Cardiac fibroblast (primary cell): ENCODE data around the gene UGCG.
"Not testable (repeated sequence)": the region's sequence is repeated elsewhere in the genome, so short reads cannot be mapped to it uniquely, and the experiment has no call there.

Experiments
- DNase-seq, 2 donors: peaks; one replicate each; pipeline versions ENCODE4 v3.0.0 to v3.0.0-alpha.2; 2010; ENCODE audit warnings: low read depth in 2 of 2
- H3K4me3 ChIP-seq, 2 donors: replicated peaks in 1 of 2; 1 replicate in 1 of 2; 2 replicates in 1 of 2; pipeline ENCODE4 v1.5.1; 2011; ENCODE audit warnings: low read depth in 2 of 2, low read length in 2 of 2, mild to moderate bottlenecking in 2 of 2, moderate library complexity in 1 of 2
- TF ChIP-seq, protein P1 (sequence below): IDR thresholded peaks from one replicate; pipeline ENCODE4 v1.5.1; 2011; ENCODE audit warnings: low read depth, mild to moderate bottlenecking, low read length, inconsistent platforms

Gene UGCG

DNA sequence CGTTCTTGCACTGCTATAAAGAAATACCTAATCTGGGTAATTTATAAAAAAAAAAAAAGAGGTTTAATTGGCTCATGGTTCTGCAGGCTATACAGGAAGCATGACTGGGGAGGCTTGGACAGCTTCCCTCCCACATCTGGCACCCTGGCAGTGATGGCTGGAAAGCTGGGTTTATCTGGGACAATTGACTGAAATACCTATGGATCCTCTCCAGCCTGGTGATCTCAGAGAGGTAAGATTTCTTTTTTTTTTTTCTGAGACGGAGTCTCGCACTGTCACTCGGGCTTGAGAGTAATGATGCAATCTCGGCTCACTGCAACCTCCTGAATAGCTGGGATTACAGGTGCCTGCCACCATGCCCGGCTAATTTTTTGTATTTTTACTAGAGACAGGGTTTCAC is 22.7 kb upstream of the UGCG start:
- peak; percentile 31 to 39 for DNase-seq
- H3K4me3 ChIP-seq = no peak overlapping the region
- TF ChIP-seq, protein P1, sequence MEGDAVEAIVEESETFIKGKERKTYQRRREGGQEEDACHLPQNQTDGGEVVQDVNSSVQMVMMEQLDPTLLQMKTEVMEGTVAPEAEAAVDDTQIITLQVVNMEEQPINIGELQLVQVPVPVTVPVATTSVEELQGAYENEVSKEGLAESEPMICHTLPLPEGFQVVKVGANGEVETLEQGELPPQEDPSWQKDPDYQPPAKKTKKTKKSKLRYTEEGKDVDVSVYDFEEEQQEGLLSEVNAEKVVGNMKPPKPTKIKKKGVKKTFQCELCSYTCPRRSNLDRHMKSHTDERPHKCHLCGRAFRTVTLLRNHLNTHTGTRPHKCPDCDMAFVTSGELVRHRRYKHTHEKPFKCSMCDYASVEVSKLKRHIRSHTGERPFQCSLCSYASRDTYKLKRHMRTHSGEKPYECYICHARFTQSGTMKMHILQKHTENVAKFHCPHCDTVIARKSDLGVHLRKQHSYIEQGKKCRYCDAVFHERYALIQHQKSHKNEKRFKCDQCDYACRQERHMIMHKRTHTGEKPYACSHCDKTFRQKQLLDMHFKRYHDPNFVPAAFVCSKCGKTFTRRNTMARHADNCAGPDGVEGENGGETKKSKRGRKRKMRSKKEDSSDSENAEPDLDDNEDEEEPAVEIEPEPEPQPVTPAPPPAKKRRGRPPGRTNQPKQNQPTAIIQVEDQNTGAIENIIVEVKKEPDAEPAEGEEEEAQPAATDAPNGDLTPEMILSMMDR = no peak

DNA sequence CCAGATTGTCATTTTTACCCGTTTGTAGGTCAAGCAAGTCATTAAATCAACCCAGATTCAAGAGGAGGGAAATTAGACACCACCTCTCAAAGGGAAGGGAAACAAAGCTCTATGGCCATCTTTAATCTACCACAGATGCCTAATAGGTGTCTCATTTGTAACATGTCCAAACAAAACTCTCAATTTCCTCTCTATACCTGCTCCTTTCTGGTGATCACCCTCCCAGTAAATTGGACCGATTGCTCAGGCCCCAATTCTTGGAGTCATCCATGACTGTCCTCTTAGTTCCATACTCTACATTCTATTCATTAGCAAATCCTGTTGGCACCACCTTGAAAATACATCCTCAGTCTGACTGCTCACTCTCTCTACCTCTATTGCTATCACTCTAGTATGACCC is 22.1 kb upstream of the UGCG start:
- DNase-seq = no peak
- TF ChIP-seq, protein P1 = no peak
- H3K4me3 ChIP-seq = no peak overlapping the region

DNA sequence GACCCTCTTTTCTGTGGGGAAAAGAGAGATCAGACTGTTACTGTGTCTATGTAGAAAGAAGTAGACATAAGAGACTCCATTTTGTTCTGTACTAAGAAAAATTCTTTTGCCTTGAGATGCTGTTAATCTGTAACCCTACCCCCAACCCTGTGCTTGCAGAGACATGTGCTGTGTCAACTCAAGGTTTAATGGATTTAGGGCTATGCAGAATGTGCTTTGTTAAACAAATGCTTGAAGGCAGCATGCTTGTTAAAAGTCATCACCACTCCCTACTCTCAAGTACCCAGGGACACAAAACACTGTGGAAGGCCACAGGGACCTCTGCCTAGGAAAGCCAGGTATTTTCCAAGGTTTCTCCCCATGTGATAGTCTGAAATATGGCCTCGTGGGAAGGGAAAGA is 21.3 kb upstream of the UGCG start:
- not testable (repeated sequence) for DNase-seq, H3K4me3 ChIP-seq

- not testable (repeated sequence) for DNase-seq, H3K4me3 ChIP-seq
These were observed 20.9 kb upstream of the UGCG start for GRCh38 chr9:111875691-111876090.

DNA sequence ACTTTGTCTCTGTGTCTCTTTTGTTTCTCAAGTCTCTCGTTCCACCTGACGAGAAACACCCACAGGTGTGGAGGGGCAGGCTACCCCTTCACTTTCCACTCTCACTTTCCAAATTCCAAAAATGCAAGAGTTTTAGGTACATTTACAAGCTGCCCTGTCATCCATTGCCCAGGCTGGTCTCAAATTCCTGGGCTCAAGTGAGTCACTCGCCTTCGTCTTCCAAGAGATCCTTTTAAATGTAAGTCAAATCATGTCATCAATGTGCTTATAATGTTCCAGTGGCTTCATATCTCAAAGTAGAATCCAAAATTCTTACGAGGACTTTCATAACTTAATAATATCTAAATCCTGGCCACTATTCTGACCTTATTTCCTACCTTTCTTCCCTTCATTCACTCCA is 20.4 kb upstream of the UGCG start:
- TF ChIP-seq, protein P1 = no peak
- H3K4me3 ChIP-seq = no peak overlapping the region
- no peak for DNase-seq

GRCh38 chr9:111877420-111877819 is 19.2 kb upstream of the UGCG start:
- DNase-seq = no peak
- H3K4me3 ChIP-seq = no peak overlapping the region
- TF ChIP-seq, protein P1 = no peak

DNA sequence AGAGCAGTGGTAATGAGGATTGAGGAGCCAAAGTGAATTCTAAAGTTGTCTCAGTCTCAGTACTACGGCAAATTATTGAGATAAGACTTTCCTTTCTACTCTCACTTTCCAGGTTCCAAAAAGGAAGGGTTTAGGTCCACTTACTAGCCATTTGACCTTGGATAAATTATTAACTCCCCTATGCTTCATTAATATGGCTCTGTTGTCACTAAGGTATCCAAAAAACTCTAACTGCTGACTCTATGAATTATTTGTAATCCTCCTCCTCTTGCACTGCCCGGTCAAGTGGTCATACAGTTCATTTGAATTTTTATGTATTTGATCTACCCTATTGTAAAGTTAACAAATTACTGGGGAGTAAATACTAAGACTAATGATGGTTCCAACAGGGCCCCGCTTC is 17.7 kb upstream of the UGCG start:
- DNase-seq = no peak
- TF ChIP-seq, protein P1 = no peak
- no peak overlapping the region for H3K4me3 ChIP-seq

DNA sequence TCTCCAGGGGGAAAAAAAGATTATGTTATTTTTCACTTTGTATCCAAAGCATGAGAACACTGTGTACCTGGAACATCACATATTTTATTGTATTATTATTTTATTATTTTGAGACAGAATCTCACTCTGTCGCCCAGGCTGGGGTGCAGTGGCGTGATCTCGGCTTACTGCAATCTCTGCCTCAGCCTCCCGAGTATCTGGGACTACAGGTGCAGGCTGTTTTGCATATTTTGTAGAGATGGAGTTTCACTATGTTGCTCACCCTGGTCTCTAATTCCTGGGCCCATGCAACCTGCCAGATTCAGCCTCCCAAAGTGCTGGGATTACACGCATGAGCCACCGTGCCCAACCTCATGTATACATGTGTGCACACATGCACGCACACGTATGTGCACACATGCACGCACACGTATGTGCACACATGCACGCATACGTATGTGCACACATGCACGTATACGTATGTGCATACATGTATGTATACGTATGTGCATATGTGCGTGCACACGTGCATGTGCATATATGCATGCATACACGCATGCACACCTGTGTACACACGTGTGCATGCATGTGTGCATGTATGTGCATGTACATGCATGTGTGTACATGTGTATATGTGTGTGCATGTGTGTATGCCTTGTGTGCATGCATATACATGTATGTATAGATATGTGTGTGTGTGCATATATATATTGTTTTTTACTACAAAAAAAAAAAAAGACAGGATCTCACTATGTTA is 9.5 kb upstream of the UGCG start:
- no peak overlapping the region for H3K4me3 ChIP-seq
- TF ChIP-seq, protein P1 = no peak
- no peak for DNase-seq
